Left renal cortex interstitium (tissue), 4 donors: Measurements from ENCODE around the gene NTSR2. TPM values are rescaled to one million over a fixed set of nuclear protein-coding genes. Genes with fewer than 3 reads are reported as not detected.

ENCODE experiments used
- DNase-seq, 4 donors: peaks; one replicate each; pipeline ENCODE4 v3.0.0-alpha.2; 2013; ENCODE audit warnings: low read depth in 4 of 4, low spot score in 2 of 4, missing footprints in 1 of 4
- polyA plus RNA-seq, 4 donors: library from polyadenylated mRNA; unstranded; fragments of 120-200 nt; gene quantifications; one replicate each; pipeline ENCODE4 v1.2.1, GENCODE V29; 2013; ENCODE audit not compliant: insufficient read length in 4 of 4

The NTSR2 gene
- polyA plus RNA-seq, 4 donors: not detected

- no peak for DNase-seq
Observed at GRCh38 chr2:11659115-11659475, 10.9 kb downstream of the NTSR2 start.

- no peak for DNase-seq
Observed at GRCh38 chr2:11658208-11659114, 11.5 kb downstream of the NTSR2 start.

GRCh38 chr2:11657646-11658045 is 12.3 kb downstream of the NTSR2 start:
- DNase-seq: no peak

- DNase-seq: no peak
Observed at GRCh38 chr2:11657195-11657594, 12.8 kb downstream of the NTSR2 start.

GRCh38 chr2:11656671-11657101 is 13.3 kb downstream of the NTSR2 start:
- DNase-seq: no peak

- no peak for DNase-seq
Observed at GRCh38 chr2:11656252-11656651, 13.7 kb downstream of the NTSR2 start.

- no peak for DNase-seq
Observed at GRCh38 chr2:11655495-11655894, 14.5 kb downstream of the NTSR2 start.

- no peak for DNase-seq
Observed at GRCh38 chr2:11652553-11652952, 17.4 kb downstream of the NTSR2 start.

- no peak for DNase-seq
Observed at GRCh38 chr2:11651856-11652548, 18.0 kb downstream of the NTSR2 start.

GRCh38 chr2:11649093-11649492 is 20.9 kb downstream of the NTSR2 start:
- no peak for DNase-seq

GRCh38 chr2:11647834-11648600 is 22.0 kb downstream of the NTSR2 start:
- no peak for DNase-seq

GRCh38 chr2:11646530-11646929 is 23.5 kb downstream of the NTSR2 start:
- DNase-seq: no peak

- DNase-seq: no peak
Observed at GRCh38 chr2:11644293-11644692, 25.7 kb downstream of the NTSR2 start.

- no peak for DNase-seq
Observed at GRCh38 chr2:11642972-11643371, 27.0 kb downstream of the NTSR2 start.

GRCh38 chr2:11640132-11640531 is 29.9 kb downstream of the NTSR2 start:
- no peak for DNase-seq

- DNase-seq: no peak
Observed at GRCh38 chr2:11639503-11639902, 30.5 kb downstream of the NTSR2 start.

- no peak for DNase-seq
Observed at GRCh38 chr2:11637546-11637945, 32.4 kb downstream of the NTSR2 start.

GRCh38 chr2:11636593-11637295 is 33.3 kb downstream of the NTSR2 start:
- DNase-seq: no peak

GRCh38 chr2:11635141-11635540 is 34.9 kb downstream of the NTSR2 start:
- DNase-seq: no peak

- no peak for DNase-seq
Observed at GRCh38 chr2:11634584-11634983, 35.4 kb downstream of the NTSR2 start.
